Activated CD4-positive, alpha-beta T cell treated with anti-CD3 and anti-CD28 coated beads for 4 hours (primary cell): Measurements from ENCODE around the gene KCNT2.
"Not testable (repeated sequence)": the region's sequence is repeated elsewhere in the genome, so short reads cannot be mapped to it uniquely, and the experiment has no call there.

Source experiments
- DNase-seq, 2 donors: peaks; one replicate each; pipeline ENCODE4 v3.0.0-alpha.2; 2020

Gene KCNT2

DNA sequence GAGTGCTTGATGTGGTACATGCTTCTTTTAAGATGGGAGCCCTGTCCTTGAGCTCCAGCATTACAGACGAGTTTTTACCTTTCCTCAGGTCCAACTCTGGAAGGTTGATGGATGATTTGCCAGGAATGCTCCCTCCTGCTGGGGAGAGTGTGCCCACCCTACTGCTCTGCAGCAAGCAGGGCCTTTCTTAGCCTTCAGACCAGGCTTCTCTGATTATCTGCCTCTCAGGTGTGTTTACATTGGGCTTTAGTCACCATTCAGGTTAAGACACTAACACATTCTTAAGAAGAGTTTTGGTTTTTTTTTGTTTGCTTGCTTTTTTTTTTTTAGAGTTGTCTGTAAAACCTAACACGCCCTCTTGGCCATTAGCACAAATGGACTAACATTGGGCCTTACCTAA, 301.8 kb downstream of the KCNT2 start:
- no peak for DNase-seq

DNA sequence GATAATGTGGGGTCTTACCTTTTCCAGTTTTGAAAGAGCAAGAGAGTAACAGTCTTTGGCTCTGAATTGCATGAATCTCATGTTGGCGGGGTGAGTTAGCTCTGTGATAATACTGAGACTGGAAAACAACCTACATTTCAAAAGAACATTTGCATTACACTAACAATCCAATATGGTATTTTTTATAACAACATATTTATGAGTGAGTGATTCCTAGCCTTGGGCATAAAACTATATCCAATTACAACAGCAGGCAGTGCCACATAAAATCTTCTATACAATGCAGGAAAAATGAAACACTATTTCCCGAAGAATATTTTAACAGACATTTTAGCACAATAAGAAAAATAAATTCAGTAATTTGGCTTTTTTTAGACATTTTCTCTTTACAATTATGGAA, 303.0 kb downstream of the KCNT2 start:
- no peak for DNase-seq

DNA sequence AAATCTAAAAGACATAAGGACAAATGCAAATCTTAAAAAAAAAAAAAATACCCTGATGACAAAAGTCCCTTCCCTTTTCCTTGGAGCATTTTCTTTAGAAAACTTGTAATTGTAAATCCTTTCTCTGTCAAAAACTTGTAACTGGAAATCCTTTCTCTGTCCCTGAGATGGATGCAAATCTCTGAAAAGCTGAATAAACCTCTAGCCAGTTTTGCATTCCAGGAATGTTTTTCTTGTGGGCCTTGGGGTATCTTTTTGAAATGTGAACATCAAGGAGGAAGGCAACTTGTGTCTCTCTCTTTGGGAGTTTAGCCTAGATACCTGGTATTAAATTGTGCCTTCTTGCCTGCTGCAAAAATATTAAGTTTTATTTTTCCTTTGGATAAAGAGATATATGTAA, 305.3 kb downstream of the KCNT2 start:
- DNase-seq: no peak

GRCh38 chr1:196302420-196302819, 305.8 kb downstream of the KCNT2 start:
- no peak for DNase-seq

DNA sequence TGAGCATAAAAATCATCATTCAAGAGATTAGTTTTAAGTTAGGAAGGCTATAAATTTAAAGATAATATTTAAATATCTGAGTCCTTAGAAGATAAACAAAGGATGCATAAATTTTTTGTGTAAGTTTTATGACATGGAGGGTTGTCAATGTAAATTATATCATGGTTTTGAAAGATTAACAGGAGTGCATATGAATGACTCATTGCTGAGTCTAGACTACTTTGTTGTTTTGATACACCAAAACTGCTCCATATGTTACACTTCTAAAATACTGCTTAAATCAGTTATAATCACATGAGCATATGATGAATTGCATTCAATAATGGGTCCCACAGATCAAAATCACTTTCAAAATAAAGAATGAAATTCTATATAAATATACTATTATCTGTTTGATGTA, 312.5 kb downstream of the KCNT2 start:
- no peak for DNase-seq

DNA sequence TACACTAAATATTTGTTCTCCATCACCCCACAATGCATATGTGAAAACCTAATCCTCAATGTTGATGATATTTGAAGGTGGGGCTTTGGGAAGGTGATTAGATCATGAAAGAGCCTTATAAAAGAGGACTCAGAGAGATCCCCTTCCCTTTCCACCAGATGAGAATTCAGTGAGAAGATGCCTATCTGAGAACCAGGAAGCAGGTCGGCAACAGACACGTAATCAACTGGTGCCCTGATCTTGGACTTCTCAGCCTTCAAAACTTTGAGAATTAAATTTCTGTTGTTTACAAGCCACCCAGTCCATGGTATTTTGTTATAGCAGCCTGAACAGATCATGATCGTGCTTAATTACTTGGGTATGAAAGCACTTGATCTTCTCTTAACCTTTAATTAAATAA, 329.4 kb downstream of the KCNT2 start:
- no peak for DNase-seq

GRCh38 chr1:196277860-196278259, 330.4 kb downstream of the KCNT2 start:
- DNase-seq: no peak

- no peak for DNase-seq
These were observed 336.9 kb downstream of the KCNT2 start for GRCh38 chr1:196271212-196271947.

- DNase-seq: not testable (repeated sequence)
These were observed 345.2 kb downstream of the KCNT2 start for GRCh38 chr1:196263086-196263485.

- DNase-seq: no peak
These were observed 348.0 kb downstream of the KCNT2 start for GRCh38 chr1:196260270-196260669.

GRCh38 chr1:196259316-196259715, 348.9 kb downstream of the KCNT2 start:
- no peak for DNase-seq

DNA sequence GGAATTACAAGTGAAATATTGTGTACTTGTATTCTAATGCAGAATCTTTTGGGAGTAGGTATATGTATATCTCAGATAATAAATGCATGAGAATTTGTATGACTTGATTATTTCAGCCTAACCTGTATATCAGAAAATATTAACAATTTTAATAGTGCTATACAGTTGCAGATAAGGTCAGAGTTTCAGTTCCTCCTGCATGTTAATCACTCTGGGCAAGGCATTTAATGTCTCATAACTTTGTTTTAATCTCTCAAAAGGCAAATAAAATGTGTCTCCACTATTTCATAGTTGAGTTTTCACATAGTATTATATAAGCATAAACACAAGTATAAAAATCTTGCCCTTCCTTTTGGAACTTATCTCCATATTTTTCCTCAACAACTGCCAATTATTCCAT, 352.5 kb downstream of the KCNT2 start:
- DNase-seq: no peak

GRCh38 chr1:196229546-196229945, 378.7 kb downstream of the KCNT2 start:
- no peak for DNase-seq

GRCh38 chr1:196214866-196215265, 393.4 kb downstream of the KCNT2 start:
- no peak for DNase-seq

GRCh38 chr1:196209983-196210382, 398.3 kb downstream of the KCNT2 start:
- DNase-seq: no peak

GRCh38 chr1:196209265-196209664, 399.0 kb downstream of the KCNT2 start:
- DNase-seq: no peak

DNA sequence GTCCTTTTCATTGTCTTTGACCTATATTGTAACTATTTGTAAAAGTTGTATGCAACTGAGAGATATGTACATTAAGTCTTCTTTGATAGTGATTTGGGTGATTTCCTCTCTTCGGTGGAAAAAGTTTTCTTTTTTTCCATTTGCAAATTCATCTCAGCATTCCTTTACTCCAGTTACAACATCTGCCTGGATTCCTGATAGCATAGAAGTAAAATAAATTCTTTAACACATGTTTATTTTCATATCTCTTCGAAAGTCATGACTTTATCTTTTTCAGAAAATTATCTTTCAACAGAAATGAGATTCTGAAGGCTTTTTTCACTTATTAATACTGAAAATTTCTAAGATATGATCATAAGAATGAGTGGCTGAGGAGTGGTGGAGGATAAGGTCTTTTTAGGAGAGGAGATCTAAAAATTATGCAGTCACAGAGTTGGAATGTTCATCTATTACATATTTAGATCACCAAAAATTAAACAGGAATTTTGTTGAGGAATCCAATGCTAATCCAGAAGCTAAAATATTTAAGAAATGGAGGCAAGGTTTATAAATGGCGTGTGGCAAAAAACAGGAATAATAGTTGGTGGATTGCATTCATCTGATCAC, 400.5 kb downstream of the KCNT2 start:
- no peak for DNase-seq

- no peak for DNase-seq
These were observed 402.4 kb downstream of the KCNT2 start for GRCh38 chr1:196205882-196206281.

DNA sequence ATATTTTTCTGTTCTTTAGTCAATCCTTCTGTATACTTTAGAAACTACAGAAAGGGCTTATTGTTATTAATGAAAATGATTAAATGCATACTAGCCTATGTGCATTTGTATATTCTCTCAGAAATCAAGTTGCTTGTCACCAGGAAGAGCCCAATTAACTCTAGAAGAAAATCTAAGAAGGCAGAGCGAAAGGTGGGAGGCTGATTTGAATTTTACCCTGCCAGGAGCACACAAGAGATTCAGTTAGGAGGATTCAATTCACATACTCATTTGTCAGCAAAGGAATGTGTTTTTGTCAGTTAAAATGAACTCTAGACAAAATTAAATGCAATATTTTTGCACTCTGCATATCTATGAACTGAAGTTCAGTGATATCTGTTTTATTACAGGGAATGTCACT, 411.8 kb downstream of the KCNT2 start:
- no peak for DNase-seq

DNA sequence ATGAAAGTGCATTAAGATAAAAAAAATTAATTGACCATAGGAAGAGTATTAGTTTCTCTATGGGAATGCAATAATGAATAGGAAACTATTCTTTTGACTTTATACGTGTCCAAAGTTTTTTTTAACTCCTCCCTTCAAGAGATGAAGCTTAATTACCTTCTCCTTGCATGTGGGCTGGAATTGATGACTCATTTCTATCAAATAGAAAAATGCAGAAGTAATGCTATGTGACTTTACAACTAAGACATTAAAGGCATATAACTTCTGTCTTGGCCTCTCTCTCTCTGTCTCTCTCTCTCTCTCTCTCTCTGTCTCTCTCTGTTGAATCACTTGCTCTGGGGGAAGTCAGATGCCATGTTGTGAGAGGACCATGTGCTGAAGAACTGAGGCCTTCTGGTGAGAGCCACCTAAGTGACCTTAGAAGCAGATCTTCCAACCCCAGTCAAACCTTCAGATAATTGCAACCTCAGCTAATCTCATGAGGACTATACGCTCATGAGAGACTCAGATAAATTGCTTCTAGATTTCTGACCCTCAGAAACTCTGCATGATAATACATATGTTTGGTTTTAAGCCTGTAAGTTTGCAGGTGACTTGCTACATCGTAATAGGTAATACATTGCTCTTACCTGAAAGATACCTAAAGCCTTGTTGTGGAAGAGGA, 414.2 kb downstream of the KCNT2 start:
- no peak for DNase-seq

GRCh38 chr1:196183941-196184340, 424.3 kb downstream of the KCNT2 start:
- no peak for DNase-seq

- no peak for DNase-seq
These were observed 426.7 kb downstream of the KCNT2 start for GRCh38 chr1:196181594-196181878.

DNA sequence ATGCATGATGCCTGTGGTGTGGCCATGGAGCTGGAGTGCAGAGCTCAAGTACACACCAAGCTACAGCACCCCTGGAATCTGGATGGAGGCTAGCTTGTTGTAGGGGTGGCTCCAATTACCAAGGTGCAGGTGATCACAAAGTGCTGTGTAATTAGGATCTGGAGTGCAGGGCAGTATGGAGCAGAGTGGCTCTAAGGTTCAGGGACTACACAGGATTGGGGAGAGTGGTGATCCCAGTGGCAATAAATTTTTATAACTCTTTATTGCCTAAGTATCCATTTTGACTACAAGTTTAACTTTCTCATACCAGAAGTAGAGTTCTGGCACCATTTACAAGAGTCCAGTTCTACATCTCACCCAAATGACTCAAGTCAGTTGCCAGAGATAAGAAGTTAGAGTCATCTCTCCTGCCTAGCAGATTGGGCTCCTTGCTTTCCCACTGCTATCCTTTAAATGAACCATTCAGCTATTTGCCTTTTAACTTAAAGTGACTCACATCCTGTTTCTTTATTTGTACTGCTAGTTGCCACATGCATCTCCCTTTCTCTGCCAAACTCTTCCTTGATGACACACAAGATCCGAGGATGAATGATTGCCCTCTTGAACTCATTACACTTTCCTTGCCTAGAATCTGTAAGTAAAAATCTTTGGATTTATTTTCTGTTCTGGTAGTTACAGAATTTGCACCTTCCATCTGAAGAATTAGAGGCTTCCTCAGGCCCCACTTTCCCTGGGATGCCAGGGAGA, 427.2 kb downstream of the KCNT2 start:
- DNase-seq: no peak

DNA sequence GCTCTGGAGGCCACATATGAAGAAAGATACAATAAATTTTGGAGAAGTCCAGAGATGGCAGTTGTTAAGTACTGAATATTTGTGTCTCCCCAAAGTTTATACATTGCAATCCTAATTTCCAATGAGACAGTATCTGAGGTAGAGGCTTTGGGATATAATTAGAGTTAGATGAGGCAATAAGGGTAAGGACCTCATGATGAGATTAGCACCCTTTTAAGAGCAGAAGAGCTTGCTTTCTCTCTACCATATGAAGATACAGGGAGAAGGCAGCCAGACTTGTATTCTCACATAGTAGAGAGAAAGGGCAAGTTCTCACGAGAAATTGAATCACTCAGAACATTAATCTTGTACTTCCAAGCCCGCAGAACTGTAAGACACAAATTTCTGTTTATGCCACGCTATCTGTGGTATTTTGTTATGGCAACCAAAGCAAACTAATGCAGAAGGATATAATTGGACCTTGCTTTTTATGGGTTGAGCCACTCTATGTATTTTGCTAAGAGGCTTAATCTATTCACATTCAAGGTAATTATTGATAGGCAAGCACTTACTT, 430.1 kb downstream of the KCNT2 start:
- DNase-seq: no peak
